Gastrocnemius medialis (tissue), 4 donors: ENCODE results near the gene WFS1.

Experiments
- POLR2A ChIP-seq, 2 donors: fragments of 450-650 bp; IDR thresholded peaks; one replicate each; pipeline ENCODE4 v1.6.1; 2017; ENCODE audit warnings: antibody characterized with exemption in 2 of 2, mild to moderate bottlenecking in 2 of 2, moderate library complexity in 2 of 2
- TF ChIP-seq, protein P1 (sequence below), 5 experiments: fragments of 450-650 bp in 3 of 5; fragments of 200-600 bp in 2 of 5; sonication (generic) in 2 of 5; IDR thresholded peaks in 4 of 5; conservative IDR thresholded peaks in 1 of 5; 1 replicate in 4 of 5; 2 replicates in 1 of 5; pipeline ENCODE4 v1.5.1; 2016 to 2019; ENCODE audit warnings: antibody characterized with exemption in 5 of 5, mild to moderate bottlenecking in 3 of 5, moderate library complexity in 3 of 5

DNA sequence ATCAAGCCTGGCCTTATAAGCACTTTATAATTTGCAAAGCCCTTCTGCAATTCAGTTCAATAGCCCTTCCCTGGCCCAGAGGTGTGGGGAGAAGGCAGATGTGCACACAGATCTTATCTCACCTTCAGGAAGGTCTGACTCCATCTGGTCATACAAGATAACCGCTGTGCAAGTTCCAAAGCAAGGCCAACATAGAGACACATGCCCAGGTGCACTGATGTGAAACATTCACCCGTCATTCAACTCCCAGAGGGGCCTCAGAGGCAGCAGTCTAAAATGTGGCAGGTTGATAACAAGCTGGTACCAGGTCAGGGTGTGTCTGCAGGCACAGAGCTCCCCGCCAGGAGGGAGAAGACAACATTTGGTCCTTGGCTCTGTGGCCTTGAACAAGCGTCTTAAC is 10.9 kb upstream of the WFS1 start:
- TF ChIP-seq POLR2A (IDR thresholded peaks at IDR 0.05), result no peak
- TF ChIP-seq, protein P1, sequence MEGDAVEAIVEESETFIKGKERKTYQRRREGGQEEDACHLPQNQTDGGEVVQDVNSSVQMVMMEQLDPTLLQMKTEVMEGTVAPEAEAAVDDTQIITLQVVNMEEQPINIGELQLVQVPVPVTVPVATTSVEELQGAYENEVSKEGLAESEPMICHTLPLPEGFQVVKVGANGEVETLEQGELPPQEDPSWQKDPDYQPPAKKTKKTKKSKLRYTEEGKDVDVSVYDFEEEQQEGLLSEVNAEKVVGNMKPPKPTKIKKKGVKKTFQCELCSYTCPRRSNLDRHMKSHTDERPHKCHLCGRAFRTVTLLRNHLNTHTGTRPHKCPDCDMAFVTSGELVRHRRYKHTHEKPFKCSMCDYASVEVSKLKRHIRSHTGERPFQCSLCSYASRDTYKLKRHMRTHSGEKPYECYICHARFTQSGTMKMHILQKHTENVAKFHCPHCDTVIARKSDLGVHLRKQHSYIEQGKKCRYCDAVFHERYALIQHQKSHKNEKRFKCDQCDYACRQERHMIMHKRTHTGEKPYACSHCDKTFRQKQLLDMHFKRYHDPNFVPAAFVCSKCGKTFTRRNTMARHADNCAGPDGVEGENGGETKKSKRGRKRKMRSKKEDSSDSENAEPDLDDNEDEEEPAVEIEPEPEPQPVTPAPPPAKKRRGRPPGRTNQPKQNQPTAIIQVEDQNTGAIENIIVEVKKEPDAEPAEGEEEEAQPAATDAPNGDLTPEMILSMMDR (IDR thresholded peaks at IDR 0.05 in 4 of 5, conservative IDR thresholded peaks at IDR 0.05 in 1 of 5), result no peak
